HG03520 (cell line): Measurements from ENCODE around the gene FEM1A.
A peak's percentile ranks its signal among the peaks of the same experiment; 100 is the strongest.
"Not testable (repeated sequence)": the region's sequence is repeated elsewhere in the genome, so short reads cannot be mapped to it uniquely, and the experiment has no call there.

Experiments used
- ATAC-seq: cut with Tn5 transposase; IDR thresholded peaks from one replicate; pipeline ENCODE4 v1.9.1; 2021; ENCODE audit warnings: mild to moderate bottlenecking, moderate library complexity; ENCODE audit not compliant: unreplicated experiment

The FEM1A gene

GRCh38 chr19:4791183-4792018 lies at the start of gene FEM1A:
TSS of gene FEM1A (plus strand) at chr19:4791734. CDS start at chr19:4791855, 121 bp downstream.
- peak; percentile 92 for ATAC-seq

GRCh38 chr19:4742723-4743646 lies 48.5 kb upstream of the FEM1A start:
- ATAC-seq = no peak

- no peak for ATAC-seq
Measured at GRCh38 chr19:4744451-4745174, 46.9 kb upstream of the FEM1A start.

- ATAC-seq = not testable (repeated sequence)
Measured at GRCh38 chr19:4745175-4745574, 46.4 kb upstream of the FEM1A start.

DNA sequence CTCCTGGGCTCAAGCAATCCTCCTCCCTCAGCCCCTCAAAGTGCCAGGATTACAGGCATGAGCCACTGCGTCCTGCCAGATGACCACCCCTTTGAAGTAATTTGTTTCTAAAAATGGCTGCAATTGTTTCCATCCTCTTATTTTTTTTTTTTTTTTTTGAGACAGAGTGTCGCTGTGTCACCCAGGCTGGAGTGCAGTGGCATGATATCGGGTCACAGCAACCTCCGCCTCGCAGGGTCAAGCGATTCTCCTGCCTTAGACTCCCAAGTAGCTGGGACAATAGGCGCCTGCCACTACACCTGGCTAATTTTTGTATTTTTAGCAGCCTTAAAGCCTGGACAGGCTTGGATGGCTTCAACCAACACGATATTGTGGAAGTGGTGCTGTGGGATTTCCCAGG lies 45.5 kb upstream of the FEM1A start:
- ATAC-seq = no peak

- no peak for ATAC-seq
Measured at GRCh38 chr19:4748185-4748584, 43.3 kb upstream of the FEM1A start.

- ATAC-seq = no peak
Measured at GRCh38 chr19:4748589-4748988, 42.9 kb upstream of the FEM1A start.

GRCh38 chr19:4749870-4750590 lies 41.5 kb upstream of the FEM1A start:
- ATAC-seq = no peak

- ATAC-seq = no peak
Measured at GRCh38 chr19:4754248-4754647, 37.3 kb upstream of the FEM1A start.

DNA sequence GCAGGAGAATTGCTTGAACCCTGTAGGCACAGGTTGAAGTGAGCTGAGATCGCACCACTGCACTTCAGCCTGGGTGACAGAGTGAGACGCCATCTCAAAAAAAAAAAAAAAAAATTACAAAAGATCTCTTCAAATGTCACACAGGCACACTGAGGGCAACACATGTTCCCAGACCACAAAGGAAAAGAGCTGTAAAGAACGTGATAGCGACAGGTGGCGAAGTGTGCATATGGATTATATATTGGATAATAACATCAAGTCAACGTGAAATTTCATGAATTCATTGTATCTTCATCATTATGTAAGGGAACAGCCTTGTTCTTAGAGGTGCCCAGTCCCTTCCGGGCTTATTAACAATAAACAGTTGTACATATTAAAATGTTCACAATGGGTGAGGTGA lies 36.1 kb upstream of the FEM1A start:
- no peak for ATAC-seq

DNA sequence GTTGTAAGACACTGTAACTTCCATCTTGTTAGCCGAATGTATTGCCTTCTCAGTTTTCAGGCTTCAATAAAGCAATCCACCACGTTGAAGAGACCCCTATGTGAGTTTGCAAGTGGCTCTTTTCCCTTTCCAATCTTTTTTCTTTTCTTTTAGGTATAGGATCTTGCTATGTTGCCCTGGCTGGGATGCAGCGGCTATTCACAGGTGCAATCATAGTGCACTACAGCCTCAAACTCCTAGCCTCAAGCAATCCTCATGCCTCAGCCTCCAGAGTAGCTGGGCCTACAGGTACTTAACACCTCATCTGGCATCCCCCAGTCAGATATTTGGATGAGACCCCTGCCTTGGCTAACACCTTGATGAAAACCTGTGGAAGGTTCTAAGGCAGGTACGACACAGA lies 33.5 kb upstream of the FEM1A start:
- no peak for ATAC-seq

GRCh38 chr19:4758659-4759058 lies 32.9 kb upstream of the FEM1A start:
- ATAC-seq = no peak

DNA sequence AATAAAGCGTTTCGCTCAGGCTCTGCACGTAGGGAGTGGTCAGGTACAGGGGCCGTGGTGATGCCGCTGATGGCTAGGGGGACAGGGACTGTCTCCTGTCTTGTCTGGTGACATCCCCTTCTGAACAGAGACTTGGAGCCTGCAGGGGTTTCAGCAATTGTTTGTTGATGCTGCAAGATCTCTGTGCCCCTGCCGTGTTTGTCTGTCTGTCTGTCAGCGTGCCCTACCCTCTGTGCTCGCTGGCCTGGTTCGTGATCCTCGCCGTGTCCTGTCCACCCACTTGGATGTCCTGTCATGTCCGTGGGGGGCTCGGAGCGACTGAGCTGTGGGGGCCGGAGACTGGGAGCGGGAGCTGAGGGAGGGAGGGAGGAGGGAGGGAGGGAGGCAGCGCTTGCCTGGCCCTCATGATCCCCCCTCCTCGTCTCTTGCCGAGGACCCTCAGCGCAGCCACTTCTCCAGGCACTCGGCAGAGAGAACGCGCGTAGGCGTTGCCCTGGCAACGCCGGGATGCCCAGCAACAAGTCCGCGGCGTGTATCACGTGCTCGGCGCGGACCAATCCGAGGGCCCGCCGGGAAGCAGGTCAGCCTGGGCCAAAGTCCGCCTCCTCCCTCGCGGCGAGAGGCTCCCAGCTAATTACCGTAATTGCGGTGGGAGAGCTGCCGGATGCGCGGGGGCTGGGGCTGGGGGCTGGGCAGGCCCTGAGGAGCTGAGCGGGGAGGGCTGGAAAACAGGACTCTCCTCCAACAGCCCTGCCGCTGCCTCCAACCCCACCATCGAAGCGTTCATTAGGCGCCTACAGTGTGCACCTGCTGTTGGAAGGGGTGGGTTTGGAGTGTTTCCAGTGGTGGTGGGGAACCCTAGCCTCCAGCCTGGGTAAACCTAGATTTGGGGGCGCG lies 31.9 kb upstream of the FEM1A start:
- no peak for ATAC-seq

DNA sequence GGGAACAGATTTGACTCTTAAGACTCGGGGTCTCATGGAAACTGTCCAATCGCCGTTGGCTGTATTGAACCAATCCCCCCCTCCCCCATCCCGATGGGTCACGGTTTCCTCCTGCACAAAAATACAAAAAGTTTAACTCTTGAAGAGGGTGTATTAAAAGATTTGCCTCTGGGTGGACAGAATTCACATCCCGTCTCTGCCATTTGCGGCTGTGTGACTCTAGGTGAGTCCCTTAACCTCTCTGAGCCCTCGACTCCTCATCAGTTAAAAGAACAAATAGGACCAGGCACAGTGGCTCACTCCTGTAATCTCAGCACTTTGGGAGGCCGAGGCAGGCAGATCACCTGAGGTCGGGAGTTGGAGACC lies 31.3 kb upstream of the FEM1A start:
- no peak for ATAC-seq

DNA sequence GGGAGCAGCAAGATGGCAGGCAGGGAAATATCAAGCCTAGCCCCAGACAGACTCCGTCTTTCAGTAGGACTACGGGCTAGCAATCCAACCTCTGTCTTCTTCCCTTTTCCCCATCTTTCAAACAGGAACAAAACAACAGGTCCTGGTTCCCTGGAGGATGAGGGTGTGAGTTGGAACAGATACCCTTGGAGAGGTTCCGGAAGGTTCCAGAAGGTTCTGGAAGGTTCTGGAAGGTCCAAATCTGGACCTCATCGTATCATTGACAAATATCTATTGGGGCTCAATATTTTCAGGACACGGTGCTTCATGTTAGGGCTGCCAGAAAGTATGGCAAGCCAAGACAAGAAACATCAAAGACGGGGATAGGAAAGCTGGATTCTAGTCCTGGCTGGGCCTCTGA lies 28.5 kb upstream of the FEM1A start:
- ATAC-seq = no peak

- ATAC-seq = no peak
Measured at GRCh38 chr19:4764393-4764660, 27.2 kb upstream of the FEM1A start.

GRCh38 chr19:4768934-4769777 lies 22.4 kb upstream of the FEM1A start:
- no peak for ATAC-seq

- ATAC-seq = no peak
Measured at GRCh38 chr19:4772566-4772965, 19.0 kb upstream of the FEM1A start.

- ATAC-seq = no peak
Measured at GRCh38 chr19:4773047-4773640, 18.4 kb upstream of the FEM1A start.
